HG02623 (cell line): ENCODE data around the gene ERP44.

Experiments used
- ATAC-seq: cut with Tn5 transposase; IDR thresholded peaks from one replicate; pipeline ENCODE4 v1.9.1; 2021; ENCODE audit warnings: moderate library complexity; ENCODE audit not compliant: unreplicated experiment

Gene ERP44

GRCh38 chr9:99955606-99956005, 143.2 kb downstream of the ERP44 start:
- ATAC-seq: no peak

GRCh38 chr9:99954819-99955218, 144.0 kb downstream of the ERP44 start:
- no peak for ATAC-seq

GRCh38 chr9:99953861-99954507, 144.8 kb downstream of the ERP44 start:
- no peak for ATAC-seq

- no peak for ATAC-seq
These were observed 149.9 kb downstream of the ERP44 start for GRCh38 chr9:99948896-99949295.

- ATAC-seq: no peak
These were observed 150.3 kb downstream of the ERP44 start for GRCh38 chr9:99948482-99948881.

- ATAC-seq: no peak
These were observed 151.4 kb downstream of the ERP44 start for GRCh38 chr9:99947395-99947794.

- no peak for ATAC-seq
These were observed 161.7 kb downstream of the ERP44 start for GRCh38 chr9:99936947-99937587.

GRCh38 chr9:99931155-99931840, 167.5 kb downstream of the ERP44 start:
- ATAC-seq: no peak

GRCh38 chr9:99929652-99930051, 169.1 kb downstream of the ERP44 start:
- ATAC-seq: no peak
